Measurements from ENCODE around the gene PCSK7. TPM values are rescaled to one million over a fixed set of nuclear protein-coding genes. Genes with fewer than 3 reads are reported as not detected.
A peak's percentile ranks its signal among the peaks of the same experiment; 100 is the strongest.

PCSK7 gene
- total RNA-seq, 4 donors from 2014 or later = 28.7 to 53.3 (median 45.0) TPM

DNA sequence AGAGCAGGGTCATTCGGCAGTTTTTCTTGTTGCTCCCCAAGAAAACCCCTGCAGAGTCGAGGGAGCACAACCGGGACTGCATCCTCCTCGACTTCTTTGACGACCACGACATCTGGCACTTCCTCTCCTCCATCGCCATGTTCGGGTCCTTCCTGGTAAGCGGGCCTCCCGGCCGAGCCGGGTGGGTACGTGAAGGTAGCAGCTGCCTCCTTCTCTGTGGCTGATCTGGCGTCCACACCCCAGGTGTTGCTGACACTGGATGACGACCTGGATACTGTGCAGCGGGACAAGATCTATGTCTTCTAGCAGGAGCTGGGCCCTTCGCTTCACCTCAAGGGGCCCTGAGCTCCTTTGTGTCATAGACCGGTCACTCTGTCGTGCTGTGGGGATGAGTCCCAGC, 36.1 kb downstream of the PCSK7 start:
- intact Hi-C loops (cut with DNase I) = no loop called here
- Histone ChIP-seq H3K9me3 (no peaks in the 10 kb centered on the region), H3K27me3 (no peaks in the 10 kb centered on the region), H3K4me3 (no peak overlapping the region), H3K36me3 (peaks cover 8 to 50% (median 20%) of the 10 kb centered on the region in 3 donors), H3K4me1 (peaks cover 12 to 44% (median 14%) of the 10 kb centered on the region in 3 donors), H3K27ac (no peak overlapping the region)
- no peak for DNase-seq
- TF ChIP-seq POLR2A (IDR thresholded peaks at IDR 0.05) = no peak
- no peak for TF ChIP-seq CTCF (IDR thresholded peaks at IDR 0.05)
- 81 to 88% methylated on average over 11 to 17 of the region's 19 CpGs for WGBS, 2 donors

GRCh38 chr11:117195258-117195657, 36.6 kb downstream of the PCSK7 start:
- no peaks in the 10 kb centered on the region for H3K27me3 ChIP-seq
- DNase-seq = no peak
- TF ChIP-seq CTCF (IDR thresholded peaks at IDR 0.05) (no peak), POLR2A (IDR thresholded peaks at IDR 0.05) (no peak)
- intact Hi-C loops (cut with DNase I) = no loop called here
- no peaks in the 10 kb centered on the region for H3K9me3 ChIP-seq
- H3K27ac ChIP-seq = no peak overlapping the region
- WGBS, 2 donors = 82 to 89% methylated on average over 3 to 4 of the region's 4 CpGs
- peaks cover 12 to 44% (median 14%) of the 10 kb centered on the region in 3 donors for H3K4me1 ChIP-seq
- H3K4me3 ChIP-seq = no peak overlapping the region
- peaks cover 13 to 55% (median 20%) of the 10 kb centered on the region in 3 donors for H3K36me3 ChIP-seq

GRCh38 chr11:117194267-117194666, 37.6 kb downstream of the PCSK7 start:
- no peak overlapping the region for H3K4me3 ChIP-seq
- H3K9me3 ChIP-seq = no peaks in the 10 kb centered on the region
- H3K36me3 ChIP-seq = peaks cover 21 to 65% (median 23%) of the 10 kb centered on the region in 3 donors
- 87 to 89% methylated on average over 4 to 5 of the region's 5 CpGs for WGBS, 2 donors
- peak overlapping the region in 1 of 4 donors; percentile 29 for H3K27ac ChIP-seq
- intact Hi-C loops (cut with DNase I) = no loop called here
- H3K4me1 ChIP-seq = peaks cover 11 to 47% (median 14%) of the 10 kb centered on the region in 3 donors
- DNase-seq = no peak
- TF ChIP-seq POLR2A (IDR thresholded peaks at IDR 0.05) (no peak), CTCF (IDR thresholded peaks at IDR 0.05) (no peak)
- no peaks in the 10 kb centered on the region for H3K27me3 ChIP-seq

- peaks cover 25 to 74% (median 29%) of the 10 kb centered on the region in 3 donors for H3K36me3 ChIP-seq
These were observed 38.5 kb downstream of the PCSK7 start for GRCh38 chr11:117193130-117194020.

More at GRCh38 chr11:117193130-117194020, 38.5 kb downstream of the PCSK7 start:
- no peak for TF ChIP-seq POLR2A (IDR thresholded peaks at IDR 0.05)
- TF ChIP-seq CTCF (IDR thresholded peaks at IDR 0.05) = no peak
- H3K27ac ChIP-seq = peak overlapping the region in 1 of 4 donors; percentile 5
- H3K27me3 ChIP-seq = no peaks in the 10 kb centered on the region
- no peak overlapping the region for H3K4me3 ChIP-seq
- intact Hi-C loops (cut with DNase I) = no loop called here
- DNase-seq = no peak
- H3K4me1 ChIP-seq = peaks cover 5 to 38% (median 13%) of the 10 kb centered on the region in 3 donors
- WGBS, 2 donors = 77 to 93% methylated on average over 5 to 13 of the region's 15 CpGs
- no peaks in the 10 kb centered on the region for H3K9me3 ChIP-seq
